Type B pancreatic cell (in vitro differentiated cells): ENCODE results near the gene PAK1. TPM values are rescaled to one million over a fixed set of nuclear protein-coding genes. Genes with fewer than 3 reads are reported as not detected.

Source experiments
- DNase-seq: peaks from one replicate; pipeline ENCODE4 v3.0.0; 2021; ENCODE audit warnings: mixed read lengths; ENCODE audit not compliant: unreplicated experiment; ENCODE audit errors: extremely low spot score
- H3K27ac Mint-ChIP-seq: 2 replicates; pipeline ENCODE4 v1.8.0; 2021; ENCODE audit warnings: mild to moderate bottlenecking, mixed read lengths
- H3K27me3 Mint-ChIP-seq: 2 replicates; pipeline ENCODE4 v1.8.0; 2021; ENCODE audit warnings: mixed read lengths
- H3K36me3 Mint-ChIP-seq: 2 replicates; pipeline ENCODE4 v1.8.0; 2021; ENCODE audit warnings: mixed read lengths
- H3K4me1 Mint-ChIP-seq: one replicate; pipeline ENCODE4 v1.8.0; 2021; ENCODE audit warnings: mixed read lengths; ENCODE audit not compliant: unreplicated experiment
- H3K4me3 Mint-ChIP-seq: 2 replicates; pipeline ENCODE4 v1.8.0; 2021; ENCODE audit warnings: mild to moderate bottlenecking, mixed read lengths
- H3K9me3 Mint-ChIP-seq: 2 replicates; pipeline ENCODE4 v1.8.0; 2021; ENCODE audit warnings: mixed read lengths
- CTCF ChIP-seq: fragments of 200-600 bp; sonication (generic); conservative IDR thresholded peaks from 2 replicates; pipeline ENCODE4 v1.5.0; 2021; ENCODE audit warnings: antibody characterized with exemption, mild to moderate bottlenecking
- total RNA-seq: library from RNA; stranded (reverse); gene quantifications from 2 replicates; pipeline ENCODE4 v1.2.1, GENCODE V29; 2021; ENCODE audit warnings: low replicate concordance

PAK1 gene
- total RNA-seq, 1 donor from 2014 or later: 70.3 TPM

- Mint-ChIP-seq H3K36me3 (no peaks in the 10 kb centered on the region), H3K27me3 (no peaks in the 10 kb centered on the region), H3K4me3 (no peak overlapping the region), H3K27ac (no peak overlapping the region), H3K9me3 (no peaks in the 10 kb centered on the region), H3K4me1 (no peaks in the 10 kb centered on the region)
- no peak for DNase-seq
- TF ChIP-seq CTCF: no peak
Measured at GRCh38 chr11:77438487-77438886, 35.4 kb downstream of the PAK1 start.

DNA sequence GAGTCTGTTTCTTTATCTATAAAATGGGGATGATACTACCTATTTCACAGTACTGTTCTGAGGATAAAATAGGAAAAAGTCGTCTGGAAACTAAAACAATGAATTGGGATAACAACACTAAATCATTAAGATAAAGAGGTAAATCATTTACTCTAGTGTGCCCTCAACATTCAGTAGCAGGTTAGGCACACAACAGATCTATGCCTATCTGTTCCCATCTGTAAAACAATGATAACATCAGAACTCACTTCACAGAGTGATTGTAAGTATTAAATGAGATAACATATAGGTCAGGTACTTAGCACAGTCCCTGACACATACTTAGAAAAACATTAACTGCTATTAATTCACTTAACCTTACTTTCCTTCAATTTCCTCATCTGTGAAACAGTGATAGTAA, 36.9 kb downstream of the PAK1 start:
- H3K9me3 Mint-ChIP-seq: no peaks in the 10 kb centered on the region
- no peak overlapping the region for H3K4me3 Mint-ChIP-seq
- H3K4me1 Mint-ChIP-seq: no peaks in the 10 kb centered on the region
- H3K36me3 Mint-ChIP-seq: peaks cover 4% of the 10 kb centered on the region
- TF ChIP-seq CTCF: no peak
- DNase-seq: no peak
- H3K27me3 Mint-ChIP-seq: no peaks in the 10 kb centered on the region
- H3K27ac Mint-ChIP-seq: no peak overlapping the region

- no peak for TF ChIP-seq CTCF
- no peak for DNase-seq
- Mint-ChIP-seq H3K36me3 (peaks cover 6% of the 10 kb centered on the region), H3K4me3 (no peak overlapping the region), H3K27ac (no peak overlapping the region), H3K9me3 (no peaks in the 10 kb centered on the region), H3K27me3 (no peaks in the 10 kb centered on the region), H3K4me1 (no peaks in the 10 kb centered on the region)
Measured at GRCh38 chr11:77436506-77436905, 37.4 kb downstream of the PAK1 start.

GRCh38 chr11:77435972-77436371, 37.9 kb downstream of the PAK1 start:
- no peaks in the 10 kb centered on the region for H3K9me3 Mint-ChIP-seq
- H3K36me3 Mint-ChIP-seq: peaks cover 9% of the 10 kb centered on the region
- DNase-seq: no peak
- no peak overlapping the region for H3K4me3 Mint-ChIP-seq
- H3K27me3 Mint-ChIP-seq: no peaks in the 10 kb centered on the region
- no peak overlapping the region for H3K27ac Mint-ChIP-seq
- peaks cover 5% of the 10 kb centered on the region for H3K4me1 Mint-ChIP-seq
- TF ChIP-seq CTCF: no peak

DNA sequence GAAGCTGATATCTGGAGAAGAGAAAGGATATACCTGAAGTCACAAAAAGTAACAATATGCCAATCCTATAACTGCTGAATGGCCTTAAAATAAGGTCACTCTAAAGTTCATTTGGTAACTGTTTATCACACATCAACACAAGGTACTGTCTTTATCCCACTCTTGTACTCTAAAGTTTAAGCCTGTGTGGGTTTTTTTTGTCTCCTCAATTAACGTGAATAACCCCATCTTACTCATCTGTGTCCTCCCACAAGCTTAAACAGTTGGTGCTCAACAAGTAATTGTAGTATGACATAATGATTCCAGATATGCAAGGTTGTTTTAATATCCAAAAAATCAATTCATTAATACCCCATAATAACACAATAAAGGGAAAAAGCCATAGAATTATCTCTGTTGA, 42.1 kb downstream of the PAK1 start:
- H3K4me3 Mint-ChIP-seq: no peak overlapping the region
- TF ChIP-seq CTCF: no peak
- H3K36me3 Mint-ChIP-seq: peaks cover 9% of the 10 kb centered on the region
- H3K4me1 Mint-ChIP-seq: peaks cover 5% of the 10 kb centered on the region
- DNase-seq: no peak
- H3K27me3 Mint-ChIP-seq: no peaks in the 10 kb centered on the region
- no peaks in the 10 kb centered on the region for H3K9me3 Mint-ChIP-seq
- H3K27ac Mint-ChIP-seq: no peak overlapping the region

DNA sequence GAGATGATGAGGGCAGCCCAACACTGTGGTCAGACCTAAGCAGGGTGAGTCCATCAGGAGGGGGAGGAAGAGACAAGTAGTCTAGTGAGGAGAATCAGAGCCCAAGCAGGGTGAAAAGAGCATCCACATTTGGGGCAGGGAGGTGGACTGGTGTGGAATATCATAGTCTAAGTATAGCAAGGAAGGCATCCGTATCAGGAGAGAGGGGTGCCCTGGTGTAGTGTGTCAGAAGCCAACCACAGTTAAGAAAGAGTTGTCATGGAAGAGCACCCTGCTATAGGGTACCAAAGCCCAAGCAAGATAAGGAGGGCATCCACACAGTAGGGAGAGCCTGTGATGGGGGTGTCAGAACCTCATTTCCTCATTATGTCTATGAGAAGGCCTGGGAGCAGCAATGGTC, 45.3 kb downstream of the PAK1 start:
- no peak overlapping the region for H3K4me3 Mint-ChIP-seq
- peaks cover 5% of the 10 kb centered on the region for H3K4me1 Mint-ChIP-seq
- DNase-seq: no peak
- H3K27ac Mint-ChIP-seq: no peak overlapping the region
- H3K9me3 Mint-ChIP-seq: no peaks in the 10 kb centered on the region
- TF ChIP-seq CTCF: no peak
- H3K36me3 Mint-ChIP-seq: peaks cover 9% of the 10 kb centered on the region
- H3K27me3 Mint-ChIP-seq: no peaks in the 10 kb centered on the region
